GM21515 (cell line): Measurements from ENCODE around the gene KCNAB1.
"Not testable (repeated sequence)": the region's sequence is repeated elsewhere in the genome, so short reads cannot be mapped to it uniquely, and the experiment has no call there.

Experiments used
- ATAC-seq: cut with Tn5 transposase; IDR thresholded peaks from one replicate; pipeline ENCODE4 v1.9.1; 2021; ENCODE audit not compliant: unreplicated experiment

KCNAB1 gene

GRCh38 chr3:156120528-156121251 lies at the start of gene KCNAB1:
Gene KCNAB1, plus strand, starts transcription at chr3:156120578.
- ATAC-seq, result no peak

GRCh38 chr3:156071031-156071430 lies 49.3 kb upstream of the KCNAB1 start:
- no peak for ATAC-seq

DNA sequence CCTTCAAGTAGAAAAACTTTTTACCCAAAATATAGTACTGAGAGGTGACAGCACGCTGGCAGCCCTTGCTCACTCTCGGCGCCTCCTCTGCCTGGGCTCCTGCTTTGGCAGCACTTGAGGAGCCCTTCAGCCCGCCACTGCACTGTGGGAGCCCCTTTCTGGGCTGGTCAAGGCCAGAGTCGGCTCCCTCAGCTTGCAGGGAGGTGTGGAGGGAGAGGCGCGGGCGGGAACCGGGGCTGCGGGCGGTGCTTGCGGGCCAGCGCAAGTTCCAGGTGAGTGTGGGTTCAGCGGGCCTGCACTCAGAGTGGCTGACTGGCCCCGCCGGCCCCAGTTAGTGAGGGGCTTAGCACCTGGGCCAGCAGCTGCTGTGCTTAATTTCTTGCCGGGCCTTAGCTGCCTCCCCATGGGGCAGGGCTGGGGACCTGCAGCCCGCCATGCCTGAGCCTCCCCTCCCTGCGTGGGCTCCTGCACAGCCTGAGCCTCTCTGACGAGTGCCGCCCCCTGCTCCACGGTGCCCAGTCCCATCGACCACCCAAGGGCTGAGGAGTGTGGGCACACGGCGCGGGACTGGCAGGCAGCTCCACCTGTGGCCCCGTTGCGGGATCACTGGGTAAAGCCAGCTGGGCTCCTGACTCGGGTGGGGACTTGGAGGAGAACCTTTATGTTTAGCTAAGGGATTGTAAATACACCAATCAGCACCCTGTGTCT lies 47.3 kb upstream of the KCNAB1 start:
- ATAC-seq, result not testable (repeated sequence)

- ATAC-seq, result no peak
These were observed 30.3 kb upstream of the KCNAB1 start for GRCh38 chr3:156090126-156090525.

- ATAC-seq, result no peak
These were observed 26.4 kb upstream of the KCNAB1 start for GRCh38 chr3:156093964-156094363.

- no peak for ATAC-seq
These were observed 26.0 kb upstream of the KCNAB1 start for GRCh38 chr3:156094391-156094790.

- ATAC-seq, result not testable (repeated sequence)
These were observed 24.7 kb upstream of the KCNAB1 start for GRCh38 chr3:156095652-156096051.

DNA sequence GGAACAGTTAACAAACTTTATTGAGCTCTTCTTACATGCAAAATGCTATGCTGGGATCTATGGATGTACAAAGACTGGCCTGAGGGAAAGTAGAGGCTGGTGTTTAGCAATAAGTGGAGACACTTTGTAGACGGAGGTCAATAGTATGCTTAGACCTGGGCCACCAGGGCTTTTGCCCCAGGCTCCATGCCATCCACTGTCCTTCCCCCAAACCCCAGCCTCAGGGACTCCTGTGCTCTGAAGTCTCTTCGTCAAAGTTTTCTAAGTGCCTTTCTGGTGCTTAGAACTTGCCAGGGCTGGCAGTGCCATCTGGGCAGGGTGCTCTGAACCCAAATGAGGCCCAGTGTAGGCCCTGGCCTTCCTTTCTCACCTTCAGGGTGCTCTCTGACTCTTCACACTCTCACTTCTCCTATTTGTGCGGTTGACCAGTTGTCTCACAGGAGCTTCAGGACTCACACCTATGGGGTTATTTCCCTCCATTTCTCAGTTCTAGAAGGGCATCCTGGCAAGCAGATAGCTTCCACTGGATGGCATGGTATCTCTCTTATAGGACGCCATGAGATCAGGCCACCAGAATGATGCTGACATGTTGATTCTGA lies 21.8 kb upstream of the KCNAB1 start:
- no peak for ATAC-seq

DNA sequence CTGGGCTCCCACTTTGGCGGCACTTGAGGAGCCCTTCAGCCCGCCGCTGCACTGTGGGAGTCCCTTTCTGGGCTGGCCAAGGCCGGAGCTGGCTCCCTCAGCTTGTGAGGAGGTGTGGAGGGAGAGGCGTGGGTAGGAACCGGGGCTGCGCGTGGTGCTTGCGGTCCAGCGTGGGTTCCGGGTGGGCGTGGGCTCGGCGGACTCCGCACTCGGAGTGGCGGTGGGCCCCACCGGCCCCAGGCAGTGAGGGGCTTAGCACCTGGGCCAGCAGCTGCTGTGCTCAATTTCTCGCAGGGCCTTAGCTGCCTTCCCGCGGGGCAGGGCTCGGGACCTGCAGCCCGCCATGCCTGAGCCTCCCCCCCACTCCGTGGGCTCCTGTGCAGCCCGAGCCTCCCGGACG lies 21.0 kb upstream of the KCNAB1 start:
- ATAC-seq, result not testable (repeated sequence)

- not testable (repeated sequence) for ATAC-seq
These were observed 20.4 kb upstream of the KCNAB1 start for GRCh38 chr3:156099984-156100383.

DNA sequence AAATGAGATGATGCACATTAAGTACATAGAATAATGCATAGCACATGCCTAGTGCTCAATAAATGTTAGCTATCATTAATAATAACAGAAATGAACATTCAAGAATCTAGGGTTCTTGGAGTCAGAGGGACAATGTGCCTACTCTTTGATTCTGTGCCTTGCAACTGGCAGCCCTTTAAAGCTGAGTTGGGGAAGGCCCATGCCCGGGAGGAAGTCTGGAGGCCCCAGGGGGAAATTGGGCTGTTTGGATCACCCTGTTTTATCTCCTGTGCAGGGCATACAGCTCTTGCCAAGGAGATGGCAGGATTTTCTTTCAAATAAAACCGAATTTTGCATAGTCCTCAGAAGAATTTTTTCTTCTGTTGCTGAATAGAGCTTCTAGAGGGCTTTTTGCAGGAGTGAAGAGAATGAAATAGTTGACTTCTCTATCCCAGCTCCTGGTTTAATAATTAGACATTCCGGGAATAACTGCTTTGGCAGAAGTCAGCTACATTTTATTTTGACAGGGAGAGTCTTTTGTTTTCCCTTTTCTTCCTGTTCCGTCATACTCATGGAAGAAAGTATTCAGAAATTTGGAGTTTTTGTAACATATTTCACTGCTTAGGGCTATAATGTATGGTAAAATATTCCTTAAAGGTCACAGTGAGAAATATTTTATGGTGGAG lies 18.0 kb upstream of the KCNAB1 start:
- no peak for ATAC-seq

- ATAC-seq, result no peak
These were observed 13.5 kb upstream of the KCNAB1 start for GRCh38 chr3:156106721-156107373.

- no peak for ATAC-seq
These were observed 12.9 kb upstream of the KCNAB1 start for GRCh38 chr3:156107504-156107903.

- no peak for ATAC-seq
These were observed 11.8 kb upstream of the KCNAB1 start for GRCh38 chr3:156108616-156109015.

DNA sequence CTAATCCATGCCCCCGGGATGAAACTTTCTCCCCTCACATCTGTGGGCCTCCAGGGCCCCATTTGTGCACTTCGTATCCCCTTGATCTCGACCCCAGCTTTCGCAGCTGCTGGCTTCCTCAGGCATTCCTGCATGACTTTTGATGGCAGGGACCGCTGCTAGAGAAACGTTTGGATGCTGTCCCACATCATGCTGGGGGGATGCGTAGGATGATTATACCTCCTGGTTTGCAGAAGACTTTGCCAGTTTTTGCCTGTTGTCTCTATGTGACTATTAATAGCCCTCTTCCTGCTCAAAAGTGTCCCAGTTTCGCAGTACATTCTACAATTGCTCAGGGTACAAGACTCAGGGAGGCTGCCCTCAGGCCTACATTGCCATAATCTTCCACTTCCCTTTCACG lies 10.4 kb upstream of the KCNAB1 start:
- no peak for ATAC-seq

DNA sequence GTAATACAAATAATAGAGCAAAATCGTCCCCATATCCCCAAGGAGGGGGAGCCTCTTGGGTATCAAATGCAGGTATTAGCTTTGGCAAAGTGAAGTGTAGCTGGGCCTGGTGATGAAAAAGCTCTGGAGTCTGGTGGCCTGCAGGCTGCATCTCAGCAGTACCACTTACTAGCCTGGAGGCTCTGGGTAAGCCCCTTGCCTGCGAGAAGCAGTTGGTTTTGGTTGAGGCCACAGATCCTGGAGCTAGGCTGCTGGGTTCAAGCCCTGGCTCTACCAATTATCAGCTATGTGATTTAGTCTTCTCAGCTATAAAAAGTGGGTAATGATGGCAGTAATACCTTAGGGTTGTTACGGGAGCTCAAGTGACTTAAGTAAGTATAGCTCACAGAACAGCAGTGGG lies 6.1 kb downstream of the KCNAB1 start:
- no peak for ATAC-seq

DNA sequence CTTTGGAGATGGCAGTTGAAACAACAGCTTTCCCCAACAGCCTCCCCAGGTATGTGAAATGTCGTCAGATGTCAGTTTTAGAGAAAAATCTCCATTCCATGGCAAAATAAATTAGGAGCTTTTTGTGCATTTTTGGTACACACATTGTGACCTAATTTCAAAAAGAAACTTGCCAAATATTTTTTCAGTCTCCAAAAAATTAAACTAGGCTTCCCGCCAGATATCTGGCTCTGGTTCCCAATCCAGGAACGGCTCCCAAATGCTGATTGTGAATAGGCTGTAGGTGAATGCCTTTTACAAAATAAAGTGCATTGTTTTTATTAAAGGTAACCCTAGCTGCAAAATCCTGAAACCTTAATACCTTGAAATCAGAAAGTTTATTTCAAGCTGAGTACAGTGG lies 10.9 kb downstream of the KCNAB1 start:
- no peak for ATAC-seq

GRCh38 chr3:156131799-156132198 lies 11.4 kb downstream of the KCNAB1 start:
- ATAC-seq, result no peak

DNA sequence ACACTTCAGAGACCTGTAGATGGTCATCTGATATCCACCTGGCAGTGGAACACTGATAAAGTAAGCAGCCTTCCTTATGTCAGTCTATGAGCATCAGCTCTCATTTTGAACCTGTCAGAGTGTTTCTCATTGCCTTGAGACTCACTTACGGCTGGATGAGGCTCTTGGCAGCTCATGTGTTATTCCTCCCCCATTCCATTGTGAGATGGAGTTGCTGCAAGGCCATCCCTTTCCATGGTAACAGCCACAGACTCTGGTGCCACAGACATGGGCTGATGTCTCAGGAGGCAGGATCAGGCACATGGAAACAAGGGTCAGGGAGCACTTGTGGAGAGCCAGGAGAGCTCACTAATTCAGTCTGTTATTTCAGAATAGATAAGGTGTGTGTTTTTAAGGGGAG lies 11.9 kb downstream of the KCNAB1 start:
- ATAC-seq, result no peak

GRCh38 chr3:156133076-156133475 lies 12.7 kb downstream of the KCNAB1 start:
- no peak for ATAC-seq
